Raji (cell line): ENCODE data around the gene TTLL5.

Experiments
- POLR2A ChIP-seq: IDR thresholded peaks from 2 replicates; pipeline ENCODE4 v1.6.1; 2011; ENCODE audit warnings: low read depth, low read length, control low read depth; ENCODE audit not compliant: insufficient read depth

TTLL5 gene

DNA sequence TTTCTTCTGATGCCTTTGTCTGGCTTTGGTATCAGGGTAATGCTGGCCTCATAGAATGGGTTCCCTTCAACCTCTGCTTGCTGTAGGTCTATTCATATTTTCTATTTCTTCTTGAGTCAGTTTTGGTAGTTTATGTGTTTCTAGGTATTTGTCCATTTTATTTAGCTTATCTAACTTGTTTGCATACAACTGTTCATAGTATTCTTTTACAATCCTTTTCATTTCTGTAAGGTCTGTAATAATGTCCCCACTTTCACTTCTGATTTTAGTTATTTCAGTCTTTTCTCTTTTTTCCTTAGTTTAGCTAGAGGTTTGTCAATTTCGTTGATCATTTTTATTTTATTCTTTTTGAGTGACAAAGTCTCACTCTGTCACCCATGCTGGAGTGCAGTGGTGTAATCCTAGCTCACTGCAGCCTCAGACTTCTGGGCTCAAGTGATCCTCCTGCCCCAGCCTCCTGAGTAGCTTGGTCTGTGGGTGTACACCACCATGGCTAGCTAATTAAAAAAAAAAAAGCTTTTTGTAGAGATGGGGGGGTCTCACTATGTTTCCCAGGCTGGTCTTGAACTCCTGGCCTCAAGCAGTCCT lies 11.7 kb downstream of the TTLL5 start:
- no peak for TF ChIP-seq POLR2A

DNA sequence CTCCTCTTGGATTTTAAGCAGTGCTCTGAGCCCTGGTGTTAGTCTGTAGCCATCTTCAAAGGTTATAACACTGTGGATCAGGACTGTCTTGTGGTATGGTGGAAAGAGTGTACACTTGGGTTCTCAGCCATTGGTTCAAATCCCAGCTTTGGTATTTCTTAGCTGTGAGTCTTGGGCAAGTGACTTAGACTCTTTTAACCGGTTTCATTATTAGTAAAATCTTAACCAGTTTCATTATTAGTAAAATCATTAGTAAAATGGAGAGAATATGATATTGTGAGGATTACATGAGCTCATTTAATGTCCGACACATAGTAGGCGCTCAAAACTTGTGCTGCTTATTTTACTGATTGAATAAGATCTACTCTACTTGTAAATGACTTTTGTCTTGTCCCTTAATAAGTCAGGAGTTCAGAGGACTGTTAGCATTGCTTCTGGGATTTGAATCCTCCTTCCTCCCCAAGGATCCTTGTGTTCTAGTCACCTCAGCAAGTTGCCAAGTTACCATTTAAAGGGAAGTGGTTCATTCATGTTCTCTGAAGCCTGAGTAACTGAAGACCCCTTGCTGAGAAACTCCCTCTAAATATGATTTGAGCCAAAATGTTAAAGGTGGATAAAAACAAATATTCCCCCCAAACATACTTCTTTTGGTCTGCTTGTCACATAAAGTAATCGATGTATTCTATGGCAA lies 12.4 kb downstream of the TTLL5 start:
- TF ChIP-seq POLR2A = no peak

DNA sequence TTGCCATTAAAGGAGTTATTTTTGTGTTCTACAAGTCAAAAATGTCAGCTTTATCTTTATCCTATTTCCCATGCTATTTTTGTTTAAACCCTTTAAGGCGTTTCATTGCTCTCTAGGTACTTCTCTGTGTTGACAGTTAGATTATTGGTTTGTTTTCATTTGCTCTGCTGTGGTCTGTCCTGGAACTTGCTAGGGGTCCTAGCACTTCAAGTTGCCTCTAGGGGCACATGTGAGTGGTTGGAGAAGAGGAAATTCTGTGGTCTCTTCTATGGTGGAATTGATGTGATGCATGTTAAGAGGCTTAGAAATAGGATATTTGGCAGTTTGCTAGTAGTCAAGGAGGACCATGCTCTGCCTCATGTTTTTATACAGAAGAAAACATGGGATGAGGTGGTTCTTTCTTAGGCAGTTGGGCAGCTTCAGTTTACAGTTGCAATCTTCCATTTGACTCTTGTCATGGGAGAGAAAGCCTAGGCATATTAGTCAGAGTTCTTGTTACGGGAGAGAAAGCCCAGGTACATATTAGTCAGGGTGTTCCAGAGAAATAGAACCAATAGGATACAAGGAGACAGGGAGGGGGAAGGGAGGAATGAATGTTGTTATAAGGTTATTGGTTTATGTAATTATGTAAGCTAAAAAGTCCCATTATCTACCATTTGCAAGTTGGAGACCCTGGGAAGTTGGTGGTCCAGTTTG lies 14.4 kb downstream of the TTLL5 start:
- no peak for TF ChIP-seq POLR2A

DNA sequence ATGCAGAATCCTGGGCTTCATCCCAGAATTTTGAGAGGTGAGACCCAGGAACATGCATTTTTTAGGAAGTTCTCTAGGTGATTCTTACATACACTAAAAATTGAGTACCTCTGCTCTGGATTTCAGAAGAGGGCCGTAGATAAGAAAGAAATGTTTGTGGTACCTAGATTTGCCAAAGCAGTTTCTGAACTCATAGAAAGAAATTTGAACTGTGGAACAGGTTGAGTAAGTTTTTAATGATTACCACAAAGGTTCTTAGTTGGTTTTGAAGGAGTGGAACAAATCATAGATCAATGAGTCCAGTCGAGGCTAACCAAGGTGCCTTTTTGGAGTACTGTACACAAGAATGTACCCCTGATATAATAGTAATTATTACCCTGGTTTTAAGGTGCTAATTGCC lies 24.9 kb downstream of the TTLL5 start:
- TF ChIP-seq POLR2A = no peak

DNA sequence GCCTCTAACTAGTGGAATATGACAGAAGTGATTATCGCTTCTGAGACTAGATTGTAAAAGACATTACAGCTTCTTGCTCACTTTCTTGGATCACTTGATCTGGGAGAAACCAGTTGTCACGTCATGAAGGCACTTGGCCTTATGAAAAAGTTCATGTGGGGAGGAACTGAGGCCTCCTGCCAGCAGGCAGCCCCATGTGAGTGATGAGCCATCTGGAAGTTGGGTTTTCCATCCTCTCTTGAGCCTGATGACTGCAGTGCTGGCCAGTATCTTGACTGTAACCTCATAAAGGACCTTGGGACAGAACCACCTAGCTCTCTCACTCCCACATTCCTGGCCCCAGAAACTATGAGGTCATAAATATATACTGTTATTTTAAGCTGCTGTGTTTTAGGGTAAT lies 28.0 kb downstream of the TTLL5 start:
- no peak for TF ChIP-seq POLR2A

DNA sequence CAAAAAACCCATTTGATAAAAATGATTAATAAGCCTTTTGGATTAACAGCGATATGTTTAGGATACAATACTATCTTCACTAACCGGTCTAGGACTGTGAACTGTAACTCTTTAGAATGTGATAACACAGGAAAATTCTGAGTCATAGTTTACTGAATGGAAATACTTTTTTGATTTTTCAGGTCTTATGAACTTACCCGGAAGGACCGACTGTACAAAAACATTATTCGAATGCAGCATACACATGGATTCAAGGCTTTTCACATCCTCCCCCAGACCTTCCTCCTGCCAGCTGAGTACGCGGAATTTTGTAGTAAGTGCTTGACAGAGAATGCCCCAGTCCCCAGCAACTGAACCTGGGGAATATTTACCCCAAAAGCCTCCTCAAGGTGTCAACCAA lies 29.0 kb downstream of the TTLL5 start:
- no peak for TF ChIP-seq POLR2A

DNA sequence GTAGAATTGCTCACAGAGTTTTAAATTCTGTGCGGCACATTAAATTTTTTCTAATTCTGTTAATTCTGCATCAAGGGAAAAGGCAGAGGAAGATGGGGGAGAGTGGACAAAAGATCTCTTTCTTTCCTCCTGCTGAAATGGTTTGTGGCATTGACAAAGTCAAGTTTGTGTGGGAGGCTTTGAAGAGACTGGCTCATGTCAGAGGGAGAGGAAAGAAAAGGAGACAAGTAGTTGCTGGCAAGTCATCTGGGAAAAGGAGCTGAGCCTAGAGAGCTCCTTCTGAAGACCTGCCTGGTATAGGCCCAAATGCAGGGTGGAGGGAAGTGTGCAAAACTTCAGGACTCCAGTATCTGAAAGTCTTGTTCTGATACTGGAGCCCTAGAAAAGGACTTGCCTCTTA lies 36.3 kb downstream of the TTLL5 start:
- no peak for TF ChIP-seq POLR2A

DNA sequence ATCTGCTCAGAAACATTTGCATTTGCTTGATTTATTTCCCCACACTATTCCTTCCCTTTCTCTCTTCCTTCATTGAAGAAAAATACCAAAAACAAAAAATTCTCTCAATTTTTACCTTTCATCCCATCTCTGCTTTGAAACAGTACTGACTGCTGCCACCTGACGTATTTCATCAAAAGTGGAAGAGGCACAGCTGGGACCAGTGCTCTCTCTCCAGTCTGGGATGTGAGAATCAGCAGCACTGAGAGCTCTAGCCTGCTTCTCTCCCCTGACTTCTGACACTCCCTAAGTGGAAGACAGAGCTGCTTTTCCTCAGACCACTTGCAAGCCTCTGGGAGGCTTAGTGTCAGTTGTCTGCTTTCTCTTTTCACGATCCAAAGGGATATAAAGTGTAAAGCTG lies 36.9 kb downstream of the TTLL5 start:
- TF ChIP-seq POLR2A = no peak

DNA sequence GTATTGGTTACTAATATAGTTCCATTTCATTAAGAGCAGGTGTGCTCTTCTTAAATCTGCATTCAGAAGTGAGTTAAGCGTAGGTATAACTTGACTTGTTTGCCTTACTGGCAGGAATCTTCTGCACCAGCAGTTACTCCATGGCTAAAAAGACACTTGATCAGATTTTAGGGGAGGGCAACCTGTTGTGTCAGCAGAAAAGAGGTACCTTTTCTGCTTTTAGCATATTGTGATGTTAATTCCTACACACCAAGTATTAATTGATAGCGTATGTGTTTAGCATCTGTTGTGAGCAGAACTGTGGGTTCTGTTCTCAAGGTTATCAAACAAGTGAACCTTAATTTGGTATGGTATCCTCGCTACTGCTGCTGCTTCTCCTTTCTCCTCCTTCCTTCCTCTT lies 38.3 kb downstream of the TTLL5 start:
- no peak for TF ChIP-seq POLR2A

DNA sequence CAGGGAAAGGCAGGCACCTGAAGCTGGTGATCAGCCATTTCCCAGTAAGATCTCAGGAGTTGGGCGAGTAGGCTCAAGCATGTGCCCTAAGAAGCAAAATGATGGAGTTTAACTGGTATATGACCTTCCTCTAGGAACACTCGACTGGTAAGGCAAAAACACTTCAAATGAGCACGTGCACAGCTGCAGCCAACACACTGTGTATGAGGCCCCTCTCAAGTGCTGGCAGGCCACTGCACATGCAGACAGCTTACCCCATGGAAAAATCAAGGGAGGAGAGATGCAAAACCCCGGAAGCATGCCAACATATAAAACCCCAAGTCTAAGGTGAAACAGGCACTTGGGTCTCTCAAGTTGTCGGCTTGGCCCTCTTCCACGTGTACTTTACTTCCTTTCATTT lies 39.2 kb downstream of the TTLL5 start:
- TF ChIP-seq POLR2A = no peak

DNA sequence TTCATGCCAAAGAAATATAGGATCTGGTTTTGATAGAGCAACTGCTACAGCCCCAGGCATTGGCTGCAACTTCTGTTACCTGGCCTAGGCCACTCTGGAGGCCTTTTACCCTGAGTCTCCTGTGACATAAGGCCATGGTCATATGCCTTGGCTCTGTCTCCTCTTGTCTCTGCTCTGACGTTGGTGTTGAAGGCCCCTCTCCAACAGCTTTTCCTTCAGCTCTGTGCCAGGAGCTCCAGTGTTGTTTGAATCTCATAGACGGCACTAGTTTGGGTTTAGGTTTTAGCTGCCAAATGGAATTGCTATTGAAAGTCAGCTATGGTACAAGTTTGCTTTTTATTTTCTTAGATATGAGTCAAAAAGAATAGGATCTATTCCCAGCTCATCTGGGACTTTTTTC lies 41.1 kb downstream of the TTLL5 start:
- TF ChIP-seq POLR2A = no peak

DNA sequence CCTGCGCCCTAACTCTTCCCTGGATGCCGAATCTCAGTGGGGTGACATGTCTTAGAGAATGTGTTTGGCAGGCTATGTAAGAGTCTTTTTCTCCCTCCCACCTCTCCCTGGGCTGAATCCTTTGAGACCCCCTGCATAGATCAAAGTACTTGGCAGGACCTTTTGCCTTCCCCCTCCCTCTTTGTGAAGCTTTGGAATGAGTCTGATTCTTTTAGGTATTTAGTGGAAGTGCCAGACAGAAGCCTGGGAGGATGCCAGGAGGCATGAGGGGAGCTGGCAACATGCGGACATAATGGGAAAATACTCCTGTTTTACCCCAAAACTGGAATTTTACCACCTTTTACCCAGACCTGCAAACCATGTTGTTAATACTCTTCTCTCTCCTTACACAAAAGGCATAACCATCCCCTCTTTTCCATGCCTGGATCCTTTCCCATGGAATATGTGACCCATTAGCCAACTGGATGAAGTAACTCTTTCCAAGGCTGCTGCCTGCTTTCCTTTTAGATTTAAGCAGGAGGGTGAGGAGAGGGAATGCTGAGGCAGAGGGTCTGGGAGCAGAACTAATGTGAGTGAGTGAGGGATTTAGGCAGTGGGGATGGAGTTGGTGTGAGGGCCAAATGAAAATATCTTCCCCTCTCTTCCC lies 41.7 kb downstream of the TTLL5 start:
- no peak for TF ChIP-seq POLR2A

DNA sequence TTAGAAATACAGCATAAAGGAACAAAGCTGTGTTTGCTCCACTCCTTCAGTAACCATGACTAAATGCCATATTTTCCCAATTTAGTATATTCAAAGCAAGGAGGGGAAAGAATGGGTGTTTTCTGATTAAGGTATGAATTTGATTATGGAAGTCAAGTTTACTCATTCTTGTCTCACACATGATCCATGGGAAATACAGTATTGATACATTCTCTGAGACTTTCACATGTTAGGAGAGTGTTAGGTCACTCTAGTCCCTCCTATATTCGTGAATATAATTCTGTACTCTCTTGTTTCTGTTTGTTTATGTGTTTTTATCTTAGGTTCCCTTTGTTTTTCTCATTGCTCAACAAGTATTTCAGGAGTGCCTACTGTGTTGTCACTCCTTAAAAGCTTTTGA lies 42.4 kb downstream of the TTLL5 start:
- TF ChIP-seq POLR2A = no peak

DNA sequence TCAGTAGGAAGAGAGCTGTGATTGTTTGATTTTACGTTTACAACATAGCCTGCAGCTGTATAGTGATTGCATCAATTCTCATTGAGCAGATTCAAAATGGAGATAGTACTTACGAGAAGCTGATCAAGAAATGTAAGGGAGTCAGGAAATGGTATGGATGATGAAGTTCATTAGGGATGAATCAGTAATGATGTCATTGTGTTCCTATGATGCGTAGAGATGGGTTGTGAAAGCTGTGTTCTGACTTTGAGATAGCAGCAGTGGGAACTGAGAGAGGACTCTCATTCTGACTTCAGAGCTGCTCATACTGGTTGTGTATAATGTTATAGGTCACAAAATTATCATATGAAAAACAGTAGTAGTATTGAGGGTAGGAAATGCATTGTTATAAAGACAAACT lies 44.0 kb downstream of the TTLL5 start:
- TF ChIP-seq POLR2A = no peak

DNA sequence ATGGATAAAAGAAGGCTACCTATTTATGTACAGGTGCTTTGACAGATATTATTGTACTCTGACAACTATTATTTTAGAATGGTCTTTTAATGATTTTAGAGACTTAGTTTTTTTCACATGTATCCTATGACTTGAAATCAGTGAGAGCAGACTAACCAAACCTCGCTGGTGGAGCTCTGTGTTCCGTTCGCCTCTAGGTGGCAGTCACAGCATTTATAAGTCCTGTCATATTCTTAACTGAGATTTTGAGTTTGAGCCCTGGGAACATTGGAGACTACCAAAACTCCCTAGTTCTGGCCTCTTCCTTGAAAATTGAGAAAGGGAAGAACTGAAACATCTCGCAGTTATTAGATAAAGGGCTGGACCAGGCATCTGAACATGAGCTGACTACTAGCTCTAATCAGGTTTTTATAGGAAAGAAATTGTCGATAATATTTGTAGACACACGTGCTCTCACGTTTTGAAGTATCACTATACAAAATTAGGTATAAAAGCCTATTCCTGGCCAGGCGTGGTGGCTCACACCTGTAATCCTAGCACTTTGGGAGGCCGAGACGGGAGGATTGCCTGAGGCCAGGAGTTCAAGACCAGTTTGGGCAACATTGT lies 48.3 kb downstream of the TTLL5 start:
- TF ChIP-seq POLR2A = no peak
